HepG2 (cell line): ENCODE measurements around the gene DUSP16. TPM values are rescaled to one million over a fixed set of nuclear protein-coding genes. Genes with fewer than 3 reads are reported as not detected.
A peak's percentile ranks its signal among the peaks of the same experiment; 100 is the strongest.

Source experiments
- ATAC-seq: fragments of 200-7000 bp; cut with Tn5 transposase; 3 replicates; pipeline ENCODE4 v1.9.1; 2020; ENCODE audit warnings: mild to moderate bottlenecking, moderate library complexity
- BruUV-seq: library from RNA; stranded (reverse); fragments of 400-500 nt; replicated peaks from 2 replicates; lab custom pipeline; 2021; lab: Mats Ljungman, UMichigan
- CTCF ChIA-PET: fragments of 300-600 bp; formaldehyde crosslinking; extraction: SDS; loops from one replicate; lab custom pipeline; 2021; ENCODE audit warnings: low total read pairs, inconsistent platforms, low intra/inter-chr PET ratio; lab: Yijun Ruan, JAX
- POLR2A ChIA-PET: fragments of 350-600 bp; sonication (Branson Sonifier 250); formaldehyde crosslinking; loops from one replicate; lab custom pipeline; 2020; ENCODE audit warnings: antibody characterized with exemption, inconsistent platforms; lab: Yijun Ruan, JAX
- DNase-seq: peaks from one replicate; pipeline ENCODE4 v3.0.0-alpha.2; 2015; ENCODE audit warnings: low spot score
- FAIRE-seq: peaks from 3 replicates; lab custom pipeline; 2011; peaks lifted over from hg19 to GRCh38; lab: Jason Lieb, UNC
- H2AFZ ChIP-seq: one replicate; pipeline ENCODE4 v1.6.1; 2011; ENCODE audit warnings: low read length, inconsistent platforms
- H3K27ac ChIP-seq: fragments of 300-600 bp; 3 replicates; pipeline ENCODE4 v1.8.0; 2011; ENCODE audit warnings: mixed run types, mild to moderate bottlenecking, mixed read lengths, low read length, inconsistent platforms; ENCODE audit not compliant: insufficient read depth; ENCODE audit errors: extremely low read length
- H3K27me3 ChIP-seq, 2 experiments: fragments of 200-600 bp in 1 of 2; 2 replicates in 1 of 2; 3 replicates in 1 of 2; pipeline versions ENCODE4 v1.6.0 to v1.8.0; 2011; ENCODE audit warnings: low read length in 2 of 2, mild to moderate bottlenecking in 2 of 2, moderate library complexity in 2 of 2, inconsistent platforms in 1 of 2; ENCODE audit not compliant: insufficient read depth in 2 of 2, control insufficient read depth in 1 of 2
- H3K36me3 ChIP-seq, 2 experiments: fragments of 200-600 bp in 1 of 2; replicated peaks in 1 of 2; 2 replicates in 1 of 2; 3 replicates in 1 of 2; pipeline versions ENCODE4 v1.5.1 to v1.8.0; 2011; ENCODE audit warnings: low read length in 2 of 2, inconsistent platforms in 1 of 2; ENCODE audit not compliant: insufficient read depth in 2 of 2, control insufficient read depth in 1 of 2
- H3K4me1 ChIP-seq: 2 replicates; pipeline ENCODE4 v1.5.1; 2012; ENCODE audit warnings: low read length, inconsistent platforms; ENCODE audit not compliant: insufficient read depth
- H3K4me2 ChIP-seq: 2 replicates; pipeline ENCODE4 v1.6.0; 2011; ENCODE audit warnings: low read depth, low read length, inconsistent platforms
- H3K4me3 ChIP-seq, 3 experiments: fragments of 200-600 bp in 1 of 3; sonication (generic), shearing (Covaris generic) in 1 of 3; replicated peaks in 1 of 3; 2 replicates each; pipeline ENCODE4 v1.5.1; 2011 to 2016; ENCODE audit warnings: low read length in 3 of 3, inconsistent platforms in 2 of 3, low read depth in 2 of 3, mild to moderate bottlenecking in 2 of 3, control low read depth in 1 of 3, mixed read lengths in 1 of 3; ENCODE audit not compliant: insufficient read depth in 1 of 3
- H3K79me2 ChIP-seq: one replicate; pipeline ENCODE4 v1.6.1; 2011; ENCODE audit warnings: low read length, inconsistent platforms; ENCODE audit not compliant: insufficient read depth
- H3K9ac ChIP-seq: 2 replicates; pipeline ENCODE4 v1.6.0; 2011; ENCODE audit warnings: mild to moderate bottlenecking, low read depth, low read length, inconsistent platforms; ENCODE audit not compliant: insufficient read depth
- H3K9me3 ChIP-seq: 2 replicates; pipeline ENCODE4 v1.5.1; 2012; ENCODE audit warnings: mild to moderate bottlenecking, low read length
- H4K20me1 ChIP-seq: 2 replicates; pipeline ENCODE4 v1.6.0; 2011; ENCODE audit warnings: inconsistent platforms, mild to moderate bottlenecking, low read length, moderate library complexity; ENCODE audit not compliant: insufficient read depth
- FOXJ3 ChIP-seq: sonication (generic); formaldehyde crosslinking; IDR thresholded peaks from 2 replicates; pipeline ENCODE4 v1.4.0; 2020; ENCODE audit warnings: missing genetic modification reagents, mild to moderate bottlenecking, borderline replicate concordance
- JUNB ChIP-seq: sonication (generic); formaldehyde crosslinking; IDR thresholded peaks from 2 replicates; pipeline ENCODE4 v1.8.0; 2022; ENCODE audit warnings: missing genetic modification reagents, mild to moderate bottlenecking, borderline replicate concordance
- MAFF ChIP-seq: IDR thresholded peaks from 2 replicates; pipeline ENCODE4 v1.6.1; 2011; ENCODE audit warnings: low read depth, low read length, improper control_type of control experiment
- MAFK ChIP-seq, 2 experiments: IDR thresholded peaks in 1 of 2; conservative IDR thresholded peaks in 1 of 2; 2 replicates each; pipeline ENCODE4 v1.6.1; 2011; ENCODE audit warnings: improper control_type of control experiment in 2 of 2, low read length in 2 of 2
- NONO ChIP-seq, 2 experiments: fragments of 450-650 bp in 1 of 2; sonication (generic) in 1 of 2; formaldehyde crosslinking in 1 of 2; IDR thresholded peaks in 1 of 2; conservative IDR thresholded peaks in 1 of 2; 2 replicates each; pipeline versions ENCODE4 v1.6.1 to v1.8.0; 2017 to 2022; ENCODE audit warnings: mild to moderate bottlenecking in 1 of 2, missing genetic modification reagents in 1 of 2, moderate library complexity in 1 of 2
- TCF7 ChIP-seq: sonication (generic); IDR thresholded peaks from 2 replicates; pipeline ENCODE4 v1.6.1; 2016; ENCODE audit warnings: antibody characterized with exemption, low read depth
- THYN1 ChIP-seq: sonication (generic); formaldehyde crosslinking; IDR thresholded peaks from 2 replicates; pipeline ENCODE4 v1.8.1; 2023; ENCODE audit warnings: low read depth, mild to moderate bottlenecking, moderate library complexity, missing genetic modification reagents, borderline replicate concordance
- YEATS4 ChIP-seq: sonication (generic); formaldehyde crosslinking; IDR thresholded peaks from 2 replicates; pipeline ENCODE4 v1.4.0; 2020; ENCODE audit warnings: missing genetic modification reagents, borderline replicate concordance
- ZNF101 ChIP-seq: sonication (generic); formaldehyde crosslinking; IDR thresholded peaks from 2 replicates; pipeline ENCODE4 v1.4.0; 2020; ENCODE audit warnings: mild to moderate bottlenecking, low read depth, missing genetic modification reagents, borderline replicate concordance
- ZNF503 ChIP-seq: sonication (generic); formaldehyde crosslinking; IDR thresholded peaks from 2 replicates; pipeline ENCODE4 v1.4.0; 2020; ENCODE audit warnings: missing genetic modification reagents
- ZNF704 ChIP-seq: sonication (generic); formaldehyde crosslinking; IDR thresholded peaks from 2 replicates; pipeline ENCODE4 v1.8.1; 2023; ENCODE audit warnings: mild to moderate bottlenecking, inconsistent platforms, moderate library complexity, missing genetic modification reagents, borderline replicate concordance
- ZNF724P ChIP-seq: sonication (generic); formaldehyde crosslinking; IDR thresholded peaks from 2 replicates; pipeline ENCODE4 v1.8.0; 2022; ENCODE audit warnings: missing genetic modification reagents, borderline replicate concordance
- in situ Hi-C: cut with HindIII; loops from 2 replicates; pipeline ENCODE4 v1.10.0; 2017; ENCODE audit warnings: low pct_unique_long_range_greater_than_20kb; ENCODE audit not compliant: extremely low pct_ligation_motif_present
- intact Hi-C: fragments of 100-400 bp; cut with micrococcal nuclease; formaldehyde crosslinking; loops from one replicate; pipeline ENCODE4 v1.10.0; 2022; ENCODE audit not compliant: unreplicated experiment
- polyA plus RNA-seq, 8 experiments: library from polyadenylated mRNA; depleted of rRNA in 3 of 8; stranded (reverse) in 7 of 8; unstranded in 1 of 8; fragments of >200 nt; fragmentation: Illumina TruSeq in 4 of 8; extraction: Trizol in 4 of 8; gene quantifications; 2 replicates each; pipeline versions ENCODE4 v1.2.1 to v1.2.3, GENCODE V29; 2011 to 2016; ENCODE audit warnings: low read depth in 4 of 8, missing spikeins in 1 of 8, mixed read lengths in 1 of 8; ENCODE audit not compliant: insufficient read depth in 1 of 8
- total RNA-seq, 5 experiments: library from RNA; depleted of rRNA; stranded (reverse); fragments of >200 nt; fragmentation: Illumina TruSeq; extraction: Trizol; gene quantifications; 2 replicates each; pipeline ENCODE4 v1.2.3, GENCODE V29; 2016; ENCODE audit warnings: low read depth in 1 of 5

Gene DUSP16
- total and polyA plus RNA-seq, 2 of the 13 experiments (the other 11 are each of a cell fraction or from before 2014, with no cell fraction given), result 45.7 to 46.6 TPM

GRCh38 chr12:12491606-12492005 lies 71.1 kb downstream of the DUSP16 start:
- in situ Hi-C loops, result no loop called here
- no peak overlapping the region for H2AFZ ChIP-seq

More at GRCh38 chr12:12491606-12492005, 71.1 kb downstream of the DUSP16 start:
- FAIRE-seq (no peak), ATAC-seq (no peak), DNase-seq (no peak)
- H3K27me3 ChIP-seq, result no peaks in the 10 kb centered on the region; a peak in 1 of 5 replicates
- peaks cover 13 to 61% of the 10 kb centered on the region in 2 experiments for H3K36me3 ChIP-seq
- TF ChIP-seq JUNB (CRISPR knock-in tag) (no peak), YEATS4 (CRISPR knock-in tag) (no peak), FOXJ3 (CRISPR knock-in tag) (no peak), MAFK (conservative IDR thresholded peaks at IDR 0.05 in 1 of 2, IDR thresholded peaks at IDR 0.05 in 1 of 2; ENCODE audit: low read length in 2 of 2) (peak; percentile 26 to 37; a peak in 2 of 4 replicates), ZNF724P (CRISPR knock-in tag) (no peak), MAFF (0 out of 2 replicates have a peak, but pooled peaks have one; percentile 18), NONO (IDR thresholded peaks at IDR 0.05) (no peak), NONO (CRISPR knock-in tag; conservative IDR thresholded peaks at IDR 0.05) (no peak), ZNF704 (CRISPR knock-in tag) (no peak), ZNF503 (CRISPR knock-in tag) (no peak), TCF7 (no peak), ZNF101 (CRISPR knock-in tag) (no peak), THYN1 (no peak)
- intact Hi-C loops, result no loop called here
- POLR2A ChIA-PET, result no interaction called here
- CTCF ChIA-PET, result no interaction called here
- H3K4me3 ChIP-seq, result no peak overlapping the region
- H3K27ac ChIP-seq, result peak overlapping the region; percentile 35
- no peaks in the 10 kb centered on the region for H4K20me1 ChIP-seq
- H3K9me3 ChIP-seq, result no peaks in the 10 kb centered on the region
- peaks cover 62% of the 10 kb centered on the region for H3K4me1 ChIP-seq
- no peak overlapping the region for H3K4me2 ChIP-seq
- no TSS peak for BruUV-seq
- no peak overlapping the region for H3K9ac ChIP-seq
- peaks cover 48% of the 10 kb centered on the region for H3K79me2 ChIP-seq
